Upper lobe of right lung (tissue), 1 donor: ENCODE results near the gene THSD4. TPM values are rescaled to one million over a fixed set of nuclear protein-coding genes. Genes with fewer than 3 reads are reported as not detected.

Source experiments
- ATAC-seq: fragments of 200-7000 bp; cut with Tn5 transposase; one replicate; pipeline ENCODE4 v1.9.1; 2020; ENCODE audit warnings: mild to moderate bottlenecking, moderate library complexity
- DNase-seq: peaks from one replicate; pipeline ENCODE4 v3.0.0-alpha.2; 2020
- H3K27ac ChIP-seq: fragments of 200-600 bp; one replicate; pipeline ENCODE4 v1.8.0; 2022
- H3K27me3 ChIP-seq: fragments of 200-600 bp; one replicate; pipeline ENCODE4 v1.8.0; 2022; ENCODE audit warnings: mild to moderate bottlenecking
- H3K36me3 ChIP-seq: fragments of 200-600 bp; one replicate; pipeline ENCODE4 v1.8.0; 2022
- H3K4me1 ChIP-seq: fragments of 200-600 bp; one replicate; pipeline ENCODE4 v1.8.0; 2022
- H3K4me3 ChIP-seq: fragments of 200-600 bp; one replicate; pipeline ENCODE4 v1.8.0; 2022; ENCODE audit warnings: mild to moderate bottlenecking
- H3K9me3 ChIP-seq: fragments of 200-600 bp; one replicate; pipeline ENCODE4 v1.8.0; 2022
- intact Hi-C: fragments of 100-400 bp; cut with DNase I; formaldehyde crosslinking; loops from one replicate; pipeline ENCODE4 v1.11.0; 2022
- total RNA-seq: library from RNA; stranded (reverse); fragmentation: NEBNext Ultra II Directional; extraction: Animal tissue kit (Norgen Biotek cat#: 25700); gene quantifications from one replicate; pipeline ENCODE4 v1.2.1, GENCODE V29; 2021
- TF ChIP-seq, protein P1 (sequence below): fragments of 200-600 bp; IDR thresholded peaks from one replicate; pipeline ENCODE4 v1.8.0; 2022; ENCODE audit warnings: antibody characterized with exemption
- donor health status: DM: no; HTN: yes; CAD: no; lungs with severe emphysema.

Gene THSD4
- total RNA-seq, 1 donor from 2014 or later = 25.6 TPM

DNA sequence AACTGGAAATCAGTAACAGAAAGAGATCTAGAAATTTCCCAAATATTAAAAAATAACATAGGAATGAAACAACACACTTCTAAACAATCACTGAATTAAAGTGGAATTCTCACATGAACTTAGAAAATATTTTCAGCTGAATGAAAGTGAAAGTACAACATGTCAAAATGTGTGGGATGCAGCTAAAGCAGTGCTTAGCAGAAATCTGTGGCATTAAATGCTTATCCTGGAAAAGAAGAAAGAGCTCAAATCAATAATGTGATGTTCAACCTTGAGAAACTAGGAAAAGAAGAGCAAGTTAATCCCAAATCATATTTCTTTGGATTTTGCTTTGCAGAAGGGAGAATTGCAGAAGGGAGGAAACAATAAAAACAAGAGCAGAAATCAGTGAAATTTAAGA lies 596.9 kb downstream of the THSD4 start:
- Histone ChIP-seq H3K36me3 (no peaks in the 10 kb centered on the region), H3K4me1 (peaks cover 5% of the 10 kb centered on the region), H3K27me3 (no peaks in the 10 kb centered on the region), H3K4me3 (no peak overlapping the region), H3K9me3 (no peaks in the 10 kb centered on the region), H3K27ac (no peak overlapping the region)
- intact Hi-C loops = no loop called here
- TF ChIP-seq, protein P1, sequence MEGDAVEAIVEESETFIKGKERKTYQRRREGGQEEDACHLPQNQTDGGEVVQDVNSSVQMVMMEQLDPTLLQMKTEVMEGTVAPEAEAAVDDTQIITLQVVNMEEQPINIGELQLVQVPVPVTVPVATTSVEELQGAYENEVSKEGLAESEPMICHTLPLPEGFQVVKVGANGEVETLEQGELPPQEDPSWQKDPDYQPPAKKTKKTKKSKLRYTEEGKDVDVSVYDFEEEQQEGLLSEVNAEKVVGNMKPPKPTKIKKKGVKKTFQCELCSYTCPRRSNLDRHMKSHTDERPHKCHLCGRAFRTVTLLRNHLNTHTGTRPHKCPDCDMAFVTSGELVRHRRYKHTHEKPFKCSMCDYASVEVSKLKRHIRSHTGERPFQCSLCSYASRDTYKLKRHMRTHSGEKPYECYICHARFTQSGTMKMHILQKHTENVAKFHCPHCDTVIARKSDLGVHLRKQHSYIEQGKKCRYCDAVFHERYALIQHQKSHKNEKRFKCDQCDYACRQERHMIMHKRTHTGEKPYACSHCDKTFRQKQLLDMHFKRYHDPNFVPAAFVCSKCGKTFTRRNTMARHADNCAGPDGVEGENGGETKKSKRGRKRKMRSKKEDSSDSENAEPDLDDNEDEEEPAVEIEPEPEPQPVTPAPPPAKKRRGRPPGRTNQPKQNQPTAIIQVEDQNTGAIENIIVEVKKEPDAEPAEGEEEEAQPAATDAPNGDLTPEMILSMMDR = no peak
- DNase-seq = no peak
- no peak for ATAC-seq

DNA sequence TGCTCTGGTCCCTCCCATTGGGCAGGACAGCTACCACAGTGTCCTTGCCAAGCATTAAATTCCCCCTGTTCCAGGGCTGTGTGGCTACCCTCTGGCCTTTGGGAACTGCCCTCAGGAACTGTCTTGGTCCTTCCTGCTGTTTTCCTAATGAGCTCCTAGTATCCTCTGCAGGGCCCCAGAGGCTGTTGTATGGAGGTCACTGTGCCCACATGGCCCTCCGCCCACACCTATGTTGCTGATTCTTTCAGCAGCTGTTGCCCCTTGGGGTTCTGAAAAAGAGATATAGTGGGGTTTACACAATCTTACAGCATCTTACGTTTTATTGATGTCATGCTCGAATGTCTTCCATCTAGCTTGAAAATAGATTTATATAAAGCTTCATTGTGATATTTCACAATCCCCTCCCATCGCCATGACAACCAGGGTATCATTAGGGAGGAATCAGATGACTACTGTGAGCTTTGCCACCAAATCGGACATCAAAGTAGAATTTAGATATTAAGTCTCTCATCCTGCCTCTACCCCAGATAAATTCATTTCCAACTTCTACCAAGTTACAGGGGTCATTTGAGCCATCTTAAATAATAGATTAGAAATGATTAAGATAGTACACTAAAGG lies 598.0 kb downstream of the THSD4 start:
- ATAC-seq = no peak
- no peak for DNase-seq
- H3K27me3 ChIP-seq = no peaks in the 10 kb centered on the region
- no peaks in the 10 kb centered on the region for H3K36me3 ChIP-seq
- H3K27ac ChIP-seq = no peak overlapping the region
- TF ChIP-seq, protein P1 = no peak
- H3K4me1 ChIP-seq = no peaks in the 10 kb centered on the region
- intact Hi-C loops = no loop called here
- H3K4me3 ChIP-seq = no peak overlapping the region
- no peaks in the 10 kb centered on the region for H3K9me3 ChIP-seq

DNA sequence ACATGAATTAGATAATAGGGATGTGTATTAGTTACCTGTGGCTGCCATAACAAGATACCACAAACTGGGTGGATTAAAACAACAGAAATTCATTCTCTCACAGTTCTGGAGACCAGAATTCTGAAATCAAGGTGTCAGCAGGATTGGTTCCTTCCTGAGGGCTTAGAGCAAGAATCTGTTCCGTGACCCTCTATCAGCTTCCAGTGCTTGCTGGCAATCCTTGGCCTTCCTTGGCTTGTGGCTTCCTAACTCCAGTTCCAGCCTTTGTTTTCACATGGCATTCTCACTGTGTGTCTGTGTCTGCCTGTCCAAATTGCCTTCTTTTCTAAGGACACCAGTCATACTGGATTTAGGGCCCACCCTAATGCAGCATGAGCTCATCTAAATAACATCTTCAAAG lies 600.6 kb downstream of the THSD4 start:
- no peak for ATAC-seq
- intact Hi-C loops = no loop called here
- no peak for DNase-seq
- TF ChIP-seq, protein P1 = no peak
- Histone ChIP-seq H3K27me3 (no peaks in the 10 kb centered on the region), H3K4me1 (no peaks in the 10 kb centered on the region), H3K4me3 (no peak overlapping the region), H3K27ac (no peak overlapping the region), H3K9me3 (no peaks in the 10 kb centered on the region), H3K36me3 (no peaks in the 10 kb centered on the region)

DNA sequence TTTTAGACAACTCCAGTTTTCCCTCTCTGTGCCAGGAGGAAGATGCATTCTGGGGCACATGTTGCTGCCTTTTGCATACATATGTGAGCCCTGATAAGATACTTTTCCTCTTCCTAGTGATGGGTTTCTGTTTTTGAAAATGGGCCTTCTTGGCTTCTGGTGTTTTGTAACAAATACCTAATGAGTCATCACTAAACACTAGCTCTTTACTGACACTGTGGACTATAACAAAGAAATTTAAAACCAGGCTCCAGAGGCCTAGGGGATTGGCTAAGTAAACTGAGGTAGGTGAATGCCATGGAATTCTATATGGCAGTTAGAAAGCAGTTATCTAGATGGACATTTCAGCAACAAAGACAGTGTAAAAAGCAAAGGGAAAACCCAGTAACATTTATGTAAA lies 601.7 kb downstream of the THSD4 start:
- DNase-seq (no peak), ATAC-seq (no peak)
- no peaks in the 10 kb centered on the region for H3K27me3 ChIP-seq
- intact Hi-C loops = no loop called here
- TF ChIP-seq, protein P1 = no peak
- no peaks in the 10 kb centered on the region for H3K36me3 ChIP-seq
- H3K4me1 ChIP-seq = no peaks in the 10 kb centered on the region
- H3K9me3 ChIP-seq = no peaks in the 10 kb centered on the region
- H3K27ac ChIP-seq = no peak overlapping the region
- H3K4me3 ChIP-seq = no peak overlapping the region

DNA sequence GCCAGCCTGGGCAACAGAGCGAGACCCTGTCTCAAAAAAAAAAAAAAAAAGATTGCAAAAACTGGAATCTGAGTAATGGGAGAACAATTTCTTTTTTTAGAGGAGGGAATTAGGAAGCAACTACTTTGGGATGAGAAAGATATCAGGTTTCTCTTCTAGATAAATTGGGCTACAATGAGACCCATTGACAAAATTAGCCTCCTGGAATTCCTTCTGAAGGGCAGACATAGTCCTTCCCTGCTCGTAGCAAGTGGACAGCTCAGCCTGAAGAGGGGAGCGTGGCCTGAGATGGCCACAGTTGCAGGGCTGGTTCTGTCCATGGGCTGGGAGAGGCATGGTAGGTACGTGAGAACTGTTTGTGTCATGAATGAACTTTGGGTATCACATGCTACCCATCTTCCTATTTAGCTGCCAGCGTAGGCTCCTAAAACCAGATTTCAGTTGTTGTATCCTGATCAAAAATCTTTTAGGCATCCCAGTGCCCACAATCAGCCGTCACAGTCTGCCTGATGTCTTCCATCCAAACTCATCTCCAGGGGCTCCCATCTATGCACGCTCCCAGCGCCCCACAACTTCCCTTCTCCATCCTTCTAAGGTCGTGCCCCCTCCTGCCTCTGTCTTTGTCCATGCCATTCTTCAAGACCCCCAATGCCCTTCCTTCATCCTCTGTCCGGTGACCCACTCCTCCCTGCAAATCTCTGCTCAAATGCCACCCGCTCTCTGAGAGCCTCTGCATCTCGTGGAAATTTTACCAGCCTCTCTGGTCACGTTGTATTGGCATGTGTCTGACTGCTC lies 603.0 kb downstream of the THSD4 start:
- Histone ChIP-seq H3K27ac (no peak overlapping the region), H3K4me1 (no peaks in the 10 kb centered on the region), H3K4me3 (no peak overlapping the region), H3K9me3 (no peaks in the 10 kb centered on the region), H3K36me3 (no peaks in the 10 kb centered on the region), H3K27me3 (no peaks in the 10 kb centered on the region)
- ATAC-seq = no peak
- TF ChIP-seq, protein P1 = no peak
- intact Hi-C loops = no loop called here
- no peak for DNase-seq
